Stimulated activated naive CD8-positive, alpha-beta T cell treated with anti-CD3 and anti-CD28 coated beads, Interleukin-15, Interleukin-2, amounts not matched to agents 100 U/mL and 50 U/mL, for 24 hours (primary cell): ENCODE results near the gene S100A16.
"Not testable (repeated sequence)": the region's sequence is repeated elsewhere in the genome, so short reads cannot be mapped to it uniquely, and the experiment has no call there.

Source experiments
- ATAC-seq: fragments of 150-1000 bp; cut with Tn5 transposase; one replicate; pipeline ENCODE4 v1.10.0; 2021
- DNase-seq: peaks from one replicate; pipeline ENCODE4 v3.0.0; 2021

S100A16 gene

DNA sequence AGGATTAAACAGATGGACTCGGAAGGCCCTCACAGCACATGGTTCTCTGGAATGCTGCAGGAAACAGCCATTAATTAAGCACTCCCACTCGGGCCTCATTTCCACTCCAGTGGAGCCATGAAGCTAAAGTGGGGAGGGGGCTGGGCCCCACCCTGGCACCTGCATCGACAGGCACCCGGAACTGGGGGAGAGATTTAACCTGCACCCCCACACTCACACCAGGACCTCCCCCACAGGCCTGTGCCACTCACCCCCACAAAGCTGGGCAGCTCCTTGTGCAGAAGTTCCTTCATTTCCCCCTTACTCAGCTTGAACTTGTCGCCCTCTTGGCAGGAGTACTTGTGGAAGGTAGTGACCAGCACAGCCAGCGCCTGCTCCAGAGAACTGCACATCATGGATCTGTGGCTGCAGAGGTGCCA lies 49.4 kb downstream of the S100A16 start:
- DNase-seq (no peak), ATAC-seq (no peak)

DNA sequence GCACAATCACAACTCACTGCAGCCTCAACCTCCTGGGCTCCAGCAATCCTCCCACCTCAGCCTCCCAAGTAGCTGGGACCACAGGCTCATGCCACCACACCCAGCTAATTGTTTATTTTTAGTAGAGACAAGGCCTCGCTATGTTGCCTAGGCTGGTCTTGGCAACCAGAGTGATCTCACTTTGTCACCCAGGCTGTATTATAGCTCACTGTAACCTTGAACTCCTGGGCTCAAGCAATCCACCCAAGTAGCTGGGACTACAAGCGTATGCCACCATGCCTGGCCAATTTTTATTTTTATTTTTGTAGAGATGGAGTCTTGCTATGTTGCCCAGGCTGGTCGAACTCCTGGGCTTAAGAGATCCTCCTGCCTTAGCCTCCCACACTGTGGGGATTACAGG lies 50.9 kb downstream of the S100A16 start:
- DNase-seq = not testable (repeated sequence)

DNA sequence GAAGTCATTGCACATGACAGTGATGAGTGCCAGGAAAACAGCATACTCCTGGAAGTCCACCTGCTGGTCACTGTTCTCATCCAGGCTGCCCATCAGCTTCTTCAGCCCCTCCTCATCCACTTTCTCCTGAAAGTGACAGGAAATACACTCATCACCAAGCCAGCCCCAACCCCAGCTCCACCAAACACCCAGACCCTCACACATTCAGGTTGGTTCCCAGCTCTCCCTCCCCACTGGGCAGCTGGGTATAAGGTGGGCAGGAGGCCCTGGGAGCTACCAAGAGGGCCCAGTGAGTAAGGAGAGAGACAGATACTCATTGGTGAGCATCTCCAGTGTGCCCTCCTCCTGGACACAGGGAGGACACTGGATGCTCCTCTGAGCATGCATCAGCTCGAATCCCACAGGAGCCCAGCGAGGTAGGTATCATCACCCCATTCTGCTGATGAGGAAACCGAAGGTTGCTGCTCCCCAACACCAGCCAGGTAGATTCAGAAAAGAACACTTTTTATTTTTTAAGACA lies 51.4 kb downstream of the S100A16 start:
- no peak for ATAC-seq
- no peak for DNase-seq

More for the DNA sequence above, 50.9 kb downstream of the S100A16 start:
- ATAC-seq = not testable (repeated sequence)

DNA sequence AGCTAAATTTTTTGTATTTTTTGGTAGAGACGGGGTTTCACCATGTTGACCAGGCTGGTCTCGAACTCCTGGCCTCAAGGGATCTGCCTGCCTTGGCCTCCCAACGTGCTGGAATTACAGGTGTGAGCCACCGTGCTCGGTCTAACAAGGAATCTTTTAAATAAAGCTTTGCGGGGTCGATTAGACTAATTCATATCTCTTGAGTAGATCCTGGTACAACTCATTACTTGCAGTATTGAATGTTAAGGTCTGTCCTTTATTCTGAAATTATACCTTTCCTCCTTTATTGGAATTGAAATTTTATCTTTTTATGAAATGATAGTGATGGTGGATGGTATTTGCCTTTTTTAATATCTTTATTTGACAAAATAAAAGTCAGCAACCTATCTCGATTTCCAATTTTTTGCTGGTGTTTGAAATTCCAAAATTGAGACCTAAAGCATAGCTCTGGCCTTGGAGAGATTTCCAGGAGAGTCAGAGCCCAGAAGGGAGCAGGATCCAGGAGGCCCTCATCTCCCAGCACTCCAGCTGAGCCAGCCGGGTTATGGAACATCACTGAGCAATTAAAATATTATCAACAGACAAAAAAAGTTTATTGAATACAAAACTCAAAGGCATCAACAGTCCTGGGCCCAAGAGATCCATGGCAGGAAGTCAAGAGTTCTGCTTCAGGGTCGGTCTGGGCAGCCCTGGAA lies 52.0 kb downstream of the S100A16 start:
- DNase-seq = no peak

DNA sequence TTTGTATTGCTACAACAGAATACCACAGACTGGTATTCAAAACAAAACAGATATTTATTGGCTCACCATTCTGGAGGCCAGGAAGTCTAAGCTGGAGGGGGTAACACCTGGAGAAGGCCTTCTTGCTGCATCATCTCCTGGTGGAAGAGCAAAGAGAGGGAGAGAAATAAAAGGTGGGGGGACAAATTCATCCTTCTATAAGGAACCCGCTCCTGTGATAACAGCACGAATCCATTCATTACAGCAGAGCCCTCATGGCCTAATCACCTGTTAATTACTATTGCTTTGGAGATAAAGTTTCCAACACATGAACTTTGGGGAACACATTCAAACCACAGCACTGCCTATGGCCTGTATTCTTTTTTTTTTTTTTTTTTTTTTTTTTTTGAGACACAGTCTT lies 52.7 kb downstream of the S100A16 start:
- ATAC-seq = no peak
- DNase-seq = no peak

More for the DNA sequence above, 52.0 kb downstream of the S100A16 start:
- ATAC-seq = no peak

DNA sequence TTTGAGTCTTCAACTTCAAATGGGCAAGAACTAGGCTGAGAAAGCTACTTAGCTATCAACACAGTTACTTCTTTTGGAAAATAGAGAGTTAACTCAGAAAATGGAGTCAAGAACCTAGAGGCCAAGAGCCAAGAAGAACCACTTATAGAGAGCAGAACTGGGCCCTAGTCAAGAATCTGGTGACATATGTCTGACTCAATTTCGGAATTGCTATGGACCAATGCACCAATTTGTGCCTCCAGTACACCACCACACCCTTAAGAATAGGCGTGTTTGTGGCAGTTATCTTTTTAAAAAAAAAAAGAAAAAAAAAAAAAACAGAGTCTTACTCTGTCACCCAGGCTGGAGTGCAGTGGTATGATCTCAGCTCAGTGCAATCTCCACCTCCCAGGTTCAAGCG lies 55.1 kb downstream of the S100A16 start:
- DNase-seq (no peak), ATAC-seq (no peak)
